Smooth muscle cell (in vitro differentiated cells): ENCODE results near the gene EFCAB8. TPM values are rescaled to one million over a fixed set of nuclear protein-coding genes. Genes with fewer than 3 reads are reported as not detected.

Experiments used
- DNase-seq: peaks from one replicate; lab custom pipeline; 2025; ENCODE audit not compliant: unreplicated experiment; lab: John Stamatoyannopoulos, UW
- H2AFZ ChIP-seq: fragments of 200-600 bp; sonication (generic); 2 replicates; pipeline ENCODE4 v1.6.0; 2016; ENCODE audit warnings: antibody characterized with exemption, low read depth, mild to moderate bottlenecking
- H3F3A ChIP-seq: fragments of 200-600 bp; sonication (generic); 2 replicates; pipeline ENCODE4 v1.6.0; 2017; ENCODE audit warnings: antibody characterized with exemption, low read depth
- H3K27ac ChIP-seq: fragments of 200-600 bp; sonication (generic); 2 replicates; pipeline ENCODE4 v1.5.1; 2016; ENCODE audit warnings: low read depth, mild to moderate bottlenecking
- H3K27me3 ChIP-seq: fragments of 200-600 bp; sonication (generic); 2 replicates; pipeline ENCODE4 v1.6.1; 2016; ENCODE audit warnings: low read depth, mild to moderate bottlenecking
- H3K36me3 ChIP-seq: fragments of 200-600 bp; sonication (generic); 2 replicates; pipeline ENCODE4 v1.5.1; 2016; ENCODE audit warnings: low read depth
- H3K4me1 ChIP-seq: fragments of 200-600 bp; sonication (generic); 2 replicates; pipeline ENCODE4 v1.5.1; 2016; ENCODE audit warnings: low read depth
- H3K4me2 ChIP-seq: fragments of 200-600 bp; sonication (generic); 2 replicates; pipeline ENCODE4 v1.6.0; 2016; ENCODE audit warnings: mild to moderate bottlenecking
- H3K4me3 ChIP-seq: fragments of 200-600 bp; sonication (generic); 2 replicates; pipeline ENCODE4 v1.5.1; 2016; ENCODE audit warnings: mild to moderate bottlenecking
- H3K79me2 ChIP-seq: fragments of 200-600 bp; sonication (generic); 2 replicates; pipeline ENCODE4 v1.6.0; 2016; ENCODE audit warnings: low read depth, mild to moderate bottlenecking
- H3K9ac ChIP-seq: fragments of 200-600 bp; sonication (generic); 2 replicates; pipeline ENCODE4 v1.6.0; 2016; ENCODE audit warnings: low read depth
- H3K9me3 ChIP-seq: fragments of 200-600 bp; sonication (generic); replicated peaks from 2 replicates; pipeline ENCODE4 v1.5.1; 2016; ENCODE audit warnings: low read depth
- H4K20me1 ChIP-seq: fragments of 200-600 bp; sonication (generic); 2 replicates; pipeline ENCODE4 v1.6.0; 2016; ENCODE audit warnings: low read depth
- CTCF ChIP-seq: fragments of 200-600 bp; sonication (generic); IDR thresholded peaks from 2 replicates; pipeline ENCODE4 v1.5.1; 2017; ENCODE audit warnings: borderline replicate concordance, mild to moderate bottlenecking, antibody characterized with exemption; ENCODE audit not compliant: insufficient read depth, poor library complexity, severe bottlenecking
- WGBS: methylation state at CpG from one replicate; pipeline ENCODE4 v1.1.7; 2016; ENCODE audit warnings: low lambda C conversion rate; 5-methylcytosine and 5-hydroxymethylcytosine counted together
- polyA plus RNA-seq: library from polyadenylated mRNA; unstranded; fragments of >200 nt; fragmentation: Nextera tagmentation; extraction: Ambion mirVana; gene quantifications from 2 replicates; pipeline ENCODE4 v1.2.1, GENCODE V29; 2016
- total RNA-seq: library from RNA; depleted of rRNA; stranded (reverse); fragments of >200 nt; gene quantifications from 2 replicates; pipeline ENCODE4 v1.2.3, GENCODE V29; 2014

Gene EFCAB8
- total and polyA plus RNA-seq, 2 experiments from 2014 or later = 0.25 to 1.7 TPM

GRCh38 chr20:32877507-32877906, 18.8 kb downstream of the EFCAB8 start:
- H3K27ac ChIP-seq = no peak overlapping the region
- no peaks in the 10 kb centered on the region for H3K4me1 ChIP-seq
- H3F3A ChIP-seq = no peaks in the 10 kb centered on the region
- H3K36me3 ChIP-seq = no peaks in the 10 kb centered on the region
- no peaks in the 10 kb centered on the region for H3K27me3 ChIP-seq
- no peak overlapping the region for H3K4me3 ChIP-seq
- TF ChIP-seq CTCF = no peak
- H3K4me2 ChIP-seq = no peak overlapping the region
- H3K9me3 ChIP-seq = no peaks in the 10 kb centered on the region
- WGBS = 92% methylated on average over 5 of the region's 5 CpGs
- H2AFZ ChIP-seq = no peak overlapping the region
- DNase-seq = no peak
- H4K20me1 ChIP-seq = no peaks in the 10 kb centered on the region
- no peak overlapping the region for H3K9ac ChIP-seq
- no peaks in the 10 kb centered on the region for H3K79me2 ChIP-seq

- Histone ChIP-seq H3K9ac (no peak overlapping the region), H3K36me3 (no peaks in the 10 kb centered on the region), H3K27ac (no peak overlapping the region), H2AFZ (no peak overlapping the region), H3K79me2 (no peaks in the 10 kb centered on the region), H3K4me1 (no peaks in the 10 kb centered on the region), H3K27me3 (no peaks in the 10 kb centered on the region), H3K9me3 (no peaks in the 10 kb centered on the region), H3F3A (no peaks in the 10 kb centered on the region), H3K4me3 (no peak overlapping the region), H3K4me2 (no peak overlapping the region), H4K20me1 (no peaks in the 10 kb centered on the region)
- TF ChIP-seq CTCF = no peak
- WGBS = 98% methylated on average over 3 of the region's 3 CpGs
- no peak for DNase-seq
These were observed 20.1 kb downstream of the EFCAB8 start for GRCh38 chr20:32878820-32879219.

GRCh38 chr20:32879538-32879937, 20.8 kb downstream of the EFCAB8 start:
- H3F3A ChIP-seq = no peaks in the 10 kb centered on the region
- H3K27ac ChIP-seq = no peak overlapping the region
- no peaks in the 10 kb centered on the region for H4K20me1 ChIP-seq
- DNase-seq = no peak
- no peaks in the 10 kb centered on the region for H3K27me3 ChIP-seq
- H3K79me2 ChIP-seq = no peaks in the 10 kb centered on the region
- H3K4me1 ChIP-seq = no peaks in the 10 kb centered on the region
- H3K9ac ChIP-seq = no peak overlapping the region
- H3K36me3 ChIP-seq = no peaks in the 10 kb centered on the region
- H3K9me3 ChIP-seq = no peaks in the 10 kb centered on the region
- WGBS = 97% methylated on average over 9 of the region's 9 CpGs
- H3K4me3 ChIP-seq = no peak overlapping the region
- TF ChIP-seq CTCF = no peak
- H2AFZ ChIP-seq = no peak overlapping the region
- no peak overlapping the region for H3K4me2 ChIP-seq

GRCh38 chr20:32880635-32881034, 21.9 kb downstream of the EFCAB8 start:
- Histone ChIP-seq H3K4me3 (no peak overlapping the region), H3K27ac (no peak overlapping the region), H3F3A (no peaks in the 10 kb centered on the region), H3K4me1 (no peaks in the 10 kb centered on the region), H3K4me2 (no peak overlapping the region), H2AFZ (no peak overlapping the region), H3K36me3 (no peaks in the 10 kb centered on the region), H3K79me2 (no peaks in the 10 kb centered on the region), H3K27me3 (no peaks in the 10 kb centered on the region), H3K9me3 (no peaks in the 10 kb centered on the region), H3K9ac (no peak overlapping the region), H4K20me1 (no peaks in the 10 kb centered on the region)
- DNase-seq = no peak
- WGBS = 75% methylated on average over 2 of the region's 2 CpGs
- TF ChIP-seq CTCF = no peak
